T1000 (cell line): Measurements from ENCODE around the gene PER3.

Experiments
- DNase-seq: peaks from one replicate; lab custom pipeline; 2025; ENCODE audit warnings: mixed read lengths; lab: John Stamatoyannopoulos, UW

Gene PER3

GRCh38 chr1:7838714-7839113 lies 54.6 kb downstream of the PER3 start:
- no peak for DNase-seq

GRCh38 chr1:7839526-7839925 lies 55.4 kb downstream of the PER3 start:
- no peak for DNase-seq

DNA sequence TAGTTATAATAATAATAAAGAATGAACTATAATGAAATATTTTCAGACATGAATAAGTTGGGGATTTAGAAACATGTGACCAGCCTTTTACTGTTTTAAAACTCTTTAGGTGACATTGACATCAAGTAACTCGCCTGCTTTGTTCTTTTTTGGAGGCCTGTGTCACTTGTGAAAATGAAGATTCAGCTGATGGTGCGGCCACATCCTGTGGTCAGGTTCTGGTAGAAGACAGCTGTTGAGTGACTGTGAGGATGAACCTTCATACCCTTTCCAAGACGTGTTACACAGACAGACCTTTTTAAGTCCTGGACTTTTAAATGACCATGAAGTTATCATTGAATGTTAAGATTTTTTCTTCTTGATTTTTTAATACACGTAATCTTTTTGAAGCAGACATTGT lies 58.4 kb downstream of the PER3 start:
- DNase-seq = no peak

DNA sequence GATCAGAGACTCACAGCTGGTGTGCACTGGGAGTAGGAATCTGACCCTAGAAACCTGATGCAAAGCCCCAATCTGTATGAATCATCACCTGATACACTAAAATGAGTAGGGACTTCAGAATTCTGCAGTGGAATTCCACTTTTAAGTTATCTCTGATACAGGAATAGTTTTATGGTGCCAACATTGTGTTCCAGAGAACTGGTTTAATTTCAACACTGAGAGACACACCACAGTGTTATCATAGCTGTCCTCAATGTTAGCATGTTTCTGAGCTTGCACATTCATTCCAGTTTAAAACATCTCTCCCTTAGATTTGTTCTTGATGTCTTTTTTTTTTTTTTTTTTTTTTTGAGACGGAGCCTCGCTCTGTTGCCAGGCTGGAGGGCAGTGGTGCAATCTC lies 61.7 kb downstream of the PER3 start:
- DNase-seq = no peak

GRCh38 chr1:7846656-7847055 lies 62.6 kb downstream of the PER3 start:
- no peak for DNase-seq

DNA sequence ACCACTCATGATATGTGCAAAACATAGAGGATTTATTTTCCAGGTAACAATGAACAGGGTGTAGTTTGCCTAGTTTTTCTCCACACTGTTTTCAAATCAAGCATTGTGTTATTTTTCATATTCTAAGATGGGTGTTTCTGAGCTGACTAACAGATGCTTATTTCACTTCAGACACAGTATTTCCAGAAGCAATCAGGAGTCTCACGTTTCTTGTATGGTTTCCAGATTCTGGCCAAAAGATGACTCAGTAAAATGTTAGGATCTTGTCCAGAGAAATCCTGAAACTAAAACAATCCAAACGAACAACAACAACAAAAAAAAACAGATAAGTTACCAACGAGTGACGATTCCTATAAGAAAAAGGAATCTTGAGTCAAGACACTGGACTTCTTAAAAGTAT lies 63.5 kb downstream of the PER3 start:
- no peak for DNase-seq

- DNase-seq = no peak
Measured at GRCh38 chr1:7850786-7851185, 66.7 kb downstream of the PER3 start.

- no peak for DNase-seq
Measured at GRCh38 chr1:7852804-7853683, 69.0 kb downstream of the PER3 start, which contains the start of gene UTS2. Gene UTS2 (minus strand): TSS chr1:7853065. CDS start chr1:7853003, 62 bp downstream.

- DNase-seq = no peak
Measured at GRCh38 chr1:7853684-7854026, 69.6 kb downstream of the PER3 start.

GRCh38 chr1:7856345-7856744 lies 72.3 kb downstream of the PER3 start:
- DNase-seq = no peak

DNA sequence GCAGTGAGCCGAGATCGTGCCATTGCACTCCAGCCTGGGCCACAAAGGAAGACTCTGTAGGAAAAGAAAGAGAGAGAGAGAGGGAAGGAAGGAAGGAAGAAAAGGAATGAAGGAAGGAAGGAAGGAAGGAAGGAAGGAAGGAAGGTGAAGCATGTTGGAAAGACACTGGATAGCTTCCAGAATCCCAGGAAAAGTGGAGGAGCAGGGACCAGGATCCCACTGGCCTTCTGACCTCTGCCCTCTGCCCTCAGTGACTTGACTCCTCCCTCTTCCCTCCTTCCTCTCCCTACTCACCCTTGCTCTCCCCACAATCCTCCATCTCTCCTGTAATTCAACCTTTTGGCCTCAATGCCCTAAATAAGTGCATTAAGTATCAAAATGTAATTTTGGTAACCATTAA lies 72.9 kb downstream of the PER3 start:
- DNase-seq = no peak

GRCh38 chr1:7857985-7858384 lies 73.9 kb downstream of the PER3 start:
- DNase-seq = no peak

GRCh38 chr1:7859406-7859805 lies 75.3 kb downstream of the PER3 start:
- DNase-seq = no peak

DNA sequence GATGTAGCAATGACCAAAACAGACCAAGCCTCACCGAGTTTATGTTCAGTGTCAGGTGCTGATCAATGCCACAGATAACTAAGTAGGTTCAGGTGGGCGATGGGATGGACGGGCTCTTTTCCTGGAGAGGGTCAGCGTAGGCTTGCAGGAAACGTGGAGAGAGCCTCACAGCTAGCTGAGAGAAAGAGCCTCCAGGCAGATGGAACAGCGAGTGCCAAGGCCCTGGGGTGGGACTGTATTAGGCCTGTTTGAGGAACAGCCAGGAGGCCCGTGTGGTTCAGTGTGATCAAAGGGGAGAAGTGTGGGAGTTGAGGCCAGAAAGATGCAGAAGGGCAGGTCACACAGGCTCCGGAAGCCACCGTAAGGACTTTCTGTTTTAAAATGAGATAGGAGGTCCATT lies 76.0 kb downstream of the PER3 start:
- DNase-seq = no peak

DNA sequence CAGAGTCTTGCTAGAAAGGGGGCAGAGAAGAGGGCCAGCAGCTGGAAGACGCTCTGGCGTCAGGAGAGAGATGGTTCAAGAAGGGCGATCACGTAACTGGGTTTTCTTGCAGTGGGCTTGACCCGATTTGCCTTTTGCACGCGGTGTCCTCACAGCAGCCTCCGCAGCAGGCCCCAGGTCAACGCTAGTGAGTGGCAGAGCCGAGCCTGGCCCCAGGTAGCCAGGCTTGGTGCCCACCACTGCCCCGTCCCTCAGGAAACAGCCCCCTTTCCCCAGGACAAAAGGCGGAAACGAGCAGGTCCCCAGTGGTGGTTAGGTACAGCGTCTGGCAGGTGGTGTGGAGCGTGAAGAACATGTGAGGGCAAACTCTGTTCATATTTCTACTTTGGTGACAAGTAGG lies 77.4 kb downstream of the PER3 start:
- DNase-seq = no peak

DNA sequence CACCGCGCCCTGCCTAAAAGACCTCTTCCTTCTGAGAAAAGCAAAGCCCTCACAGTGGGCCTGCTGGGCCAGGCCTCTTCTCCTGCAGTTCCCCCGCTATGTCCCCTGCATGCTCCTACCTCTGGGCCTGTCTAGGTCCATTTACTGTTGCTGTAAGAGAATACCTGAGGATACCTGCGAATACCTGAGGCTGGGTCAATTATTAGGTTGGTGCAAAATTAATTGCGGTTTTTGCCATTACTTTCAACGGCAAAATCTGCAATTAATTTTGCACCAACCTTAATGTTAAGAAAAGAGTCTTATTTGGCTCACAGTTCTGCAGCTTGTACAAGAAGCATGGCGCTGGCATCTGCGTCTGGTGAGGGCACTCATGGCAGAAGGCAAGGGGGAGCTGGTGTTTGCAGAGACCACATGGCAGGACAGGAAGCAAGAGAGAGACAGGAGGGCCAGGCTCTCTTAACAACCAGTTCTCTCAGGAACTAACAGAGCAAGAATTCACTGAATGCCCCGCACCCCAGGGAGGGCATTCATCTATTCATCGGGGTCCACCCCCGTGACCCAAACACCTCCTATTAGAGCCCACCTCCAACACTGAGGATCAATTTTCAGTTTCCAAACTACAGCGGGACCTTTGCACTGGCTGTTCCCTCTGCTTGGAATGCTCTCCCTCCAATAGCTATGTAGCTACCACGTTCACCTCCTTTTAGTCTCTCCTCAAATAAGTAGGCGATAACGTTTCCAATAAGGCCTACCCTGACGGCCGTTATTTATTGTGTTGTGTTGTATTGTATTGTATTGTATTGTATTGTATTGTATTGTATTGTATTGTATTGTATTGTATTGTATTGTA lies 78.3 kb downstream of the PER3 start:
- no peak for DNase-seq

- DNase-seq = no peak
Measured at GRCh38 chr1:7863756-7864328, 79.8 kb downstream of the PER3 start.

- no peak for DNase-seq
Measured at GRCh38 chr1:7865978-7866377, 81.9 kb downstream of the PER3 start.

DNA sequence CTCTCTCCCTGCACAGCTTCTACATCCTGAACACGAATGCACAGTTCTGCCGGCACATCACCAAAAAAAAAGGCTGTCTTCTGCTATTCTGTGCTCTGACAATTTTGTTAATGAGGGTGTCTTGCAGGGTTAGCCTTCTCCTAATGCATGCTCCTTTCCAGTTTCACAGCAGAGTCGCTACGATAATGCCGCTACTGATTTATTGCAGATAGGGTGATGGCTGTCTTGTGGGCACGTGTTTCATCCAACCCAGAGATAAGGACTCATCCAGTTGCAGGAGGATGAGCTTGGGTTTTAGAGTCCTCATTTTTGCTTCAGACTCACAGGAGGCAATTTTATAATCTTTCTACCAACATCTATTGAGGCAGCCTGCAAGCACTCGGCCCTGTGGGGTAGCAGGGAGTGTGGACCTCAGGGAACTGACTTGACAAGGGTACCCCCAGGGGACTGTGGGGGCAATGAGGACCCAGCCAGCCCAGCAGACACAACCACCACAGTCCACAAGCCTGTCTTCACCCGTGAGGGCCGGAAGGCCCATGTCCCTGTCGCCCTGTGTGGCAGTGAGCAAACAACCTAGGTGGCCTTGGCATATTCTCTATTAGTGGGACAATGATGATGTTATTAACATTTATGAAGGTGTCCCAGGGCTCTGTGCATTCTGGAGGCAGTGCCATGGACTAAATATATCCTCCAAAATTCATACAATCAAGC lies 84.1 kb downstream of the PER3 start:
- DNase-seq = no peak

- no peak for DNase-seq
Measured at GRCh38 chr1:7869136-7869920, 85.2 kb downstream of the PER3 start.

- DNase-seq = no peak
Measured at GRCh38 chr1:7871136-7871535, 87.0 kb downstream of the PER3 start.
